Colonic mucosa (tissue), 4 donors: ENCODE measurements around the gene RAD21L1. TPM values are rescaled to one million over a fixed set of nuclear protein-coding genes. Genes with fewer than 3 reads are reported as not detected.

Experiments
- DNase-seq: peaks from one replicate; pipeline ENCODE4 v3.0.0-alpha.2; 2020
- H3K27ac ChIP-seq: fragments of 200-600 bp; one replicate; pipeline ENCODE4 v1.8.0; 2021
- H3K27me3 ChIP-seq: fragments of 200-600 bp; one replicate; pipeline ENCODE4 v1.8.0; 2021
- H3K36me3 ChIP-seq: fragments of 200-600 bp; one replicate; pipeline ENCODE4 v1.8.0; 2021
- H3K4me1 ChIP-seq: fragments of 200-600 bp; one replicate; pipeline ENCODE4 v1.8.0; 2021; ENCODE audit warnings: mild to moderate bottlenecking
- H3K4me3 ChIP-seq: fragments of 200-600 bp; one replicate; pipeline ENCODE4 v1.8.0; 2021
- H3K9ac ChIP-seq, 2 donors: one replicate each; pipeline ENCODE4 v1.7.0; 2013; ENCODE audit warnings: control low read depth in 2 of 2, low read depth in 2 of 2, low read length in 2 of 2
- H3K9me3 ChIP-seq: fragments of 200-600 bp; one replicate; pipeline ENCODE4 v1.8.0; 2021
- intact Hi-C: fragments of 100-400 bp; cut with DNase I; formaldehyde crosslinking; loops from one replicate; pipeline ENCODE4 v1.14.1; 2022
- total RNA-seq, 2 donors: library from RNA; stranded (reverse); fragmentation: NEBNext Ultra II Directional in 1 of 2; extraction: Animal tissue kit (Norgen Biotek cat#: 25700) in 1 of 2; gene quantifications; one replicate each; pipeline ENCODE4 v1.2.1, GENCODE V29; 2021
- TF ChIP-seq, protein P1 (sequence below): fragments of 200-600 bp; IDR thresholded peaks from one replicate; pipeline ENCODE4 v1.8.0; 2022; ENCODE audit warnings: antibody characterized with exemption, mild to moderate bottlenecking
- donor health status: healthy.
- donor health status: DM: no; HTN: no; CAD: no.
- donor health status: DM: no; HTN: no; CAD: no.

Gene RAD21L1
- total RNA-seq, 2 donors from 2014 or later: not detected

DNA sequence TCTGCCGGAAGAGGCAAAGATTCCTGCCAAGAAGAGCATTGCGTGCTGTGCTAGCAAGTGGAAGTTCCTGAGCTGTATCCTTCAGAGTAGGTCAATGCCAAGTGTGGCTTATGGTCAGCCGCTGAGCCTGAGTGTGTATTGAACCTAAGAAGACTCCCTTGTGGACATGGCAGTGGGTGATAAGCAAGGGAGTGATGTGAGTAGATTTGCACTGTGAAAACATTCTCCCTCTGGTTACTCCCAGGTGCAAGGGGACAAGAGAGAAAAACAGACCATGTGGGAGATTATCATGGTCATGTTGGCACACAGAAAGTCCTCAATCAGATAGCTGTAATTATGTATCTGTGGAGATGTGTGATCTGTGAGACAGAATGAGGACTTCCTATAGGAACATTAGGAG lies 35.0 kb upstream of the RAD21L1 start:
- intact Hi-C loops: no loop called here
- H3K36me3 ChIP-seq: no peaks in the 10 kb centered on the region
- TF ChIP-seq, protein P1, sequence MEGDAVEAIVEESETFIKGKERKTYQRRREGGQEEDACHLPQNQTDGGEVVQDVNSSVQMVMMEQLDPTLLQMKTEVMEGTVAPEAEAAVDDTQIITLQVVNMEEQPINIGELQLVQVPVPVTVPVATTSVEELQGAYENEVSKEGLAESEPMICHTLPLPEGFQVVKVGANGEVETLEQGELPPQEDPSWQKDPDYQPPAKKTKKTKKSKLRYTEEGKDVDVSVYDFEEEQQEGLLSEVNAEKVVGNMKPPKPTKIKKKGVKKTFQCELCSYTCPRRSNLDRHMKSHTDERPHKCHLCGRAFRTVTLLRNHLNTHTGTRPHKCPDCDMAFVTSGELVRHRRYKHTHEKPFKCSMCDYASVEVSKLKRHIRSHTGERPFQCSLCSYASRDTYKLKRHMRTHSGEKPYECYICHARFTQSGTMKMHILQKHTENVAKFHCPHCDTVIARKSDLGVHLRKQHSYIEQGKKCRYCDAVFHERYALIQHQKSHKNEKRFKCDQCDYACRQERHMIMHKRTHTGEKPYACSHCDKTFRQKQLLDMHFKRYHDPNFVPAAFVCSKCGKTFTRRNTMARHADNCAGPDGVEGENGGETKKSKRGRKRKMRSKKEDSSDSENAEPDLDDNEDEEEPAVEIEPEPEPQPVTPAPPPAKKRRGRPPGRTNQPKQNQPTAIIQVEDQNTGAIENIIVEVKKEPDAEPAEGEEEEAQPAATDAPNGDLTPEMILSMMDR: no peak
- no peak overlapping the region for H3K27ac ChIP-seq
- no peak overlapping the region for H3K4me3 ChIP-seq
- no peaks in the 10 kb centered on the region for H3K4me1 ChIP-seq
- no peak overlapping the region for H3K9ac ChIP-seq
- no peaks in the 10 kb centered on the region for H3K9me3 ChIP-seq
- no peaks in the 10 kb centered on the region for H3K27me3 ChIP-seq
- DNase-seq: no peak

GRCh38 chr20:1191299-1191698 lies 34.5 kb upstream of the RAD21L1 start:
- Histone ChIP-seq H3K4me1 (no peaks in the 10 kb centered on the region), H3K27ac (no peak overlapping the region)

DNA sequence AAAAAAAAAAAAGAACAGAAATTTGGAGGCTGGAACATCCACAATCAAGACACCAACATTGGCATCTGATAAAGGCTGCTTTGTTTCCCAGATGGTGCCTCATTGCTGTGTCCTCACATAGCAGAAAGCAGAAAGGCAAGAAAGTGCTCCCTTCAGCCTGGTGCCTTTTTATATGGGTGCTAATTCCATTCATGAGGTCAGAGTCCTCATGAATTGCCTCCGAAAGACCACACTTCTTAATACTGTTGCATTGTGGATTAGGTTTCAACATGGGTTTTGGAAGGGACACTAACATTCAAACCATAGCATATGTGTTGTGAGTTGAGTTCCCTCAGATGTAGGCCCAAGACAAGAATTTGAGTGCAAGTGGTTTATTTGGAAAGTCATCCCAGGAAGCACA lies 30.6 kb upstream of the RAD21L1 start:
- TF ChIP-seq, protein P1: no peak
- intact Hi-C loops: no loop called here
- H3K9me3 ChIP-seq: no peaks in the 10 kb centered on the region
- no peak overlapping the region for H3K4me3 ChIP-seq
- no peaks in the 10 kb centered on the region for H3K36me3 ChIP-seq
- DNase-seq: no peak
- H3K9ac ChIP-seq: no peak overlapping the region
- H3K4me1 ChIP-seq: no peaks in the 10 kb centered on the region
- no peaks in the 10 kb centered on the region for H3K27me3 ChIP-seq
- no peak overlapping the region for H3K27ac ChIP-seq

More at GRCh38 chr20:1191299-1191698, 34.5 kb upstream of the RAD21L1 start:
- TF ChIP-seq, protein P1: no peak
- DNase-seq: no peak
- no peaks in the 10 kb centered on the region for H3K27me3 ChIP-seq
- H3K36me3 ChIP-seq: no peaks in the 10 kb centered on the region
- no peak overlapping the region for H3K4me3 ChIP-seq
- no peak overlapping the region for H3K9ac ChIP-seq
- intact Hi-C loops: no loop called here
- H3K9me3 ChIP-seq: no peaks in the 10 kb centered on the region

DNA sequence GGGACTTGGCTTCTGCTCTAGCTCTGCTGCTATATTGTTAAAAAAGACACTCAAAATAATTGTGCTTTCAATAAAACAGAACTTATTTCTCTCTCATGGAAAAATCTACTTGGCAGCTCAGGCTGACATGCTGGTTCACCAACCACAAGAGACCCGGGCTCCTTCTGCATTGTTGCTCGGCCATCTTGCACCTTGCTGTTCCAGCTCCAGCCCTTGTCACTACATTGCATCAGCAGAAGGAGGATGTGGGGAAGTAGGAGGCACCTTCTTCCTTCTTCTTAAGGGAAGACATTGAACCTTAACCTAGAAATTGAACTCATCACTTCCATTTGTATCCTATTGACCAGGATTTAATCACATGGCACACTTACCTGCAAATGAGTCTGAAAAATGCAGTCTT lies 29.2 kb upstream of the RAD21L1 start:
- DNase-seq: no peak
- intact Hi-C loops: no loop called here
- Histone ChIP-seq H3K27ac (no peak overlapping the region), H3K36me3 (no peaks in the 10 kb centered on the region), H3K9me3 (no peaks in the 10 kb centered on the region), H3K9ac (no peak overlapping the region), H3K27me3 (no peaks in the 10 kb centered on the region), H3K4me3 (no peak overlapping the region), H3K4me1 (no peaks in the 10 kb centered on the region)
- TF ChIP-seq, protein P1: no peak

DNA sequence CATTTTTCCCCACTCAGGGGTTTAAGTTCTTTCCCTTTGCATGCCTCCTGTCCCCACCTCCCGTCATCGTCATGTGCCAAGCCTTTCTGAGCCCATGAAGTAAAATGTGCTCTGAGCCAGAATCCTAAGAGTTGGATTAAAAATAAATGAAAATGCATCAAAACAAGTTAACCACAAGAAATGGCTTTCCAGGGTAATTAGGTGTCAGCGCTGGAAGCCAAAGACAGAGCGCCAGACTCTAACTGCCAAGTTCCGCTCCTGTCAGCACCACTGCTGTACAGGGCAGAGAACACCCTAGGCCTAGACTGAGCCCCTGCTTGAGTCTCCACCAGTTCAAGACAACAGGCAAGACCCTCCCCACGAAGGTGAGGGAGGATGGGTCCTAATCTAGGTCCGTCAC lies 28.0 kb upstream of the RAD21L1 start:
- Histone ChIP-seq H3K9me3 (no peaks in the 10 kb centered on the region), H3K36me3 (no peaks in the 10 kb centered on the region), H3K4me1 (no peaks in the 10 kb centered on the region), H3K9ac (no peak overlapping the region), H3K4me3 (no peak overlapping the region), H3K27me3 (no peaks in the 10 kb centered on the region), H3K27ac (no peak overlapping the region)
- DNase-seq: no peak
- TF ChIP-seq, protein P1: no peak
- intact Hi-C loops: no loop called here

DNA sequence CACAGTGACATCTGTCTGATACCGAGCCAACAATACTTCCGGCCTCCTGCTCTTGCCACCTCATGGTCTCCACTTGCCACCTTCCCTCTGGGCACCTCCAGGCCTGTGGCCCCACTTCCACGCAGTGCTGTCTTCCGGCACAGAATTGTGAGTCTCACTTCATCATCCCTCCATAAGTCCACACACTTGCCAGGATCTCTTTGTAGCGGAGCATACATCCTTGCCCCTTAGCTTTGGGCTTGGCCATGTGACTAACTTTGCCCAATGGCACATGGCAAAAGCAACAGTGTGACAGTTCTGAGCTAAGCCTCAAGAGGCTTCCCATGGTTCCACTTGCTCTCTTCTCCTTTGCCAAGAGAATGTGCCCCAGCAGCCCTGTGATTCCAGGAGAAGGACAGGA lies 27.1 kb upstream of the RAD21L1 start:
- Histone ChIP-seq H3K27ac (no peak overlapping the region), H3K9me3 (no peaks in the 10 kb centered on the region), H3K36me3 (no peaks in the 10 kb centered on the region), H3K9ac (no peak overlapping the region), H3K27me3 (no peaks in the 10 kb centered on the region), H3K4me3 (no peak overlapping the region), H3K4me1 (no peaks in the 10 kb centered on the region)
- intact Hi-C loops: no loop called here
- TF ChIP-seq, protein P1: no peak
- DNase-seq: no peak
